ENCODE results near the gene RNF208. TPM values are rescaled to one million over a fixed set of nuclear protein-coding genes. Genes with fewer than 3 reads are reported as not detected.
A peak's percentile ranks its signal among the peaks of the same experiment; 100 is the strongest.

Gene RNF208
- polyA plus RNA-seq, 3 donors = 1.5 TPM; not detected in 2

DNA sequence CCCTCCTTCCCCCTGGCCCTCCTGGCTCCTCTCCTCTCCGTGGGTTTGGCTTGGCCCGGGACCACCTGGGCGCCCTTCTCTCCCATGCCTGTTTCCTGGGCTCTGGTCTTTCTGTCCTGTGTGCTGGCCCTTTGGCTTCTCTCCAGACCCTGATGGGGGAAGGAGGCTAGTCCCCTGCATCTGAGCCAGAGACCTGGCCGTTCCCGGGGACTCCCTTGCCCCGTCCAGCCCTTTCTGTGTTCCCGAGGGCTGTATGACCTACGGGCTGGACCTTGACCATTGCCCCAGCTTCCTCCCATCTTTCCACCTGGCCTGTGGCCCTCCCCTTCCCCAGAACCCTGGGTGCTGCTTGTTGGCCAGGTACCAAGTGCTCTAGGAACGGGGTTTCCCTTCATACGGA is 41.5 kb upstream of the RNF208 start:
- H4K20me1 ChIP-seq (ENCODE audit: insufficient read depth, low read length) = peaks cover 29% of the 10 kb centered on the region
- Mint-ChIP-seq H3K9me3 (peaks cover 0 to 5% (median 0%) of the 10 kb centered on the region in 7 donors), H3K4me3 (no peak overlapping the region), H3K27ac (peak overlapping the region in 2 of 7 donors; percentile 37 to 60), H3K27me3 (ENCODE audit: low read depth in 3 of 3) (no peaks in the 10 kb centered on the region), H3K36me3 (peaks cover 35 to 69% of the 10 kb centered on the region in 2 donors), H3K4me1 (peaks cover 15% of the 10 kb centered on the region)
- TF ChIP-seq CTCF (IDR thresholded peaks at IDR 0.05) = no peak
- peaks cover 41 to 55% of the 10 kb centered on the region in 2 donors for H3K36me3 ChIP-seq (replicated peaks in 1 of 2; ENCODE audit: control insufficient read depth in 1 of 2, insufficient read depth in 2 of 2, low read length in 2 of 2)
- H3K27me3 ChIP-seq (ENCODE audit: control insufficient read depth in 2 of 2, insufficient read depth in 2 of 2, low read length in 2 of 2) = no peaks in the 10 kb centered on the region
- no peak overlapping the region for H3K4me3 ChIP-seq (replicated peaks in 1 of 3; ENCODE audit: low read depth in 2 of 3, low read length in 3 of 3)
- intact Hi-C loops (cut with micrococcal nuclease) = no loop called here
- H3K4me1 ChIP-seq (ENCODE audit: control insufficient read depth in 1 of 2, insufficient read depth in 2 of 2, low read length in 2 of 2) = peaks cover 12 to 16% of the 10 kb centered on the region in 2 donors
- H3K9ac ChIP-seq (ENCODE audit: insufficient read depth, low read length, poor library complexity, severe bottlenecking) = no peak overlapping the region
- WGBS (ENCODE audit: insufficient coverage) = 98% methylated on average over 9 of the region's 10 CpGs
- no peaks in the 10 kb centered on the region for H3K9me3 ChIP-seq (replicated peaks in 1 of 2; ENCODE audit: control insufficient read depth in 1 of 2, insufficient read depth in 1 of 2, low read length in 2 of 2)
- no peak overlapping the region for H3K27ac ChIP-seq (ENCODE audit: low read depth in 1 of 2, low read length in 2 of 2)
- no peak for DNase-seq
- H3K4me2 ChIP-seq (replicated peaks; ENCODE audit: extremely low read depth, low read length, poor library complexity, severe bottlenecking) = no peak overlapping the region
- peaks cover 3% of the 10 kb centered on the region for H3K79me2 ChIP-seq (ENCODE audit: insufficient read depth, low read length)
- no peak overlapping the region for H2AFZ ChIP-seq (ENCODE audit: insufficient read depth, low read depth, low read length, poor library complexity, severe bottlenecking)

DNA sequence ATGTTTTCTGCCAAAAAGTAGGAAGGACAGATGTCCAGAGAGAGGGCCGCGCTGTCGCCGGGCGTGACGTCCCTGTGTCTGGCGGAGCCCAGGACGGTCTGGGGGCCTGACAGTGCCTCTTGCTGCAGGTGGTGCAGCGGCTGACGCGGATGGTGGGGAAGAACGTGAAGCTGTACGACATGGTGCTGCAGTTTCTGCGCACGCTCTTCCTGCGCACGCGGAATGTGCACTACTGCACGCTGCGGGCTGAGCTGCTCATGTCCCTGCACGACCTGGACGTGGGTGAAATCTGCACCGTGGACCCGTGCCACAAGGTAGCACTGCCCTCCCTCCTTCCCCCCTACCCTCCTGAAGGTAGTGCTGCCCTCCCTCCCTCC is 40.9 kb upstream of the RNF208 start:
- no peak for DNase-seq
- Histone ChIP-seq H3K4me1 (ENCODE audit: control insufficient read depth in 1 of 2, insufficient read depth in 2 of 2, low read length in 2 of 2) (peaks cover 6 to 10% of the 10 kb centered on the region in 2 donors), H3K9me3 (replicated peaks in 1 of 2; ENCODE audit: control insufficient read depth in 1 of 2, insufficient read depth in 1 of 2, low read length in 2 of 2) (no peaks in the 10 kb centered on the region), H3K36me3 (replicated peaks in 1 of 2; ENCODE audit: control insufficient read depth in 1 of 2, insufficient read depth in 2 of 2, low read length in 2 of 2) (peaks cover 42 to 60% of the 10 kb centered on the region in 2 donors), H2AFZ (ENCODE audit: insufficient read depth, low read depth, low read length, poor library complexity, severe bottlenecking) (no peak overlapping the region), H3K79me2 (ENCODE audit: insufficient read depth, low read length) (peaks cover 2% of the 10 kb centered on the region), H3K27ac (ENCODE audit: low read depth in 1 of 2, low read length in 2 of 2) (no peak overlapping the region), H3K9ac (ENCODE audit: insufficient read depth, low read length, poor library complexity, severe bottlenecking) (no peak overlapping the region), H4K20me1 (ENCODE audit: insufficient read depth, low read length) (peaks cover 25% of the 10 kb centered on the region), H3K4me2 (replicated peaks; ENCODE audit: extremely low read depth, low read length, poor library complexity, severe bottlenecking) (no peak overlapping the region), H3K27me3 (ENCODE audit: control insufficient read depth in 2 of 2, insufficient read depth in 2 of 2, low read length in 2 of 2) (no peaks in the 10 kb centered on the region), H3K4me3 (replicated peaks in 1 of 3; ENCODE audit: low read depth in 2 of 3, low read length in 3 of 3) (no peak overlapping the region)
- H3K27me3 Mint-ChIP-seq (ENCODE audit: low read depth in 3 of 3) = no peaks in the 10 kb centered on the region
- H3K9me3 Mint-ChIP-seq = peaks cover 0 to 5% (median 0%) of the 10 kb centered on the region in 7 donors
- no peak overlapping the region for H3K4me3 Mint-ChIP-seq
- intact Hi-C loops (cut with micrococcal nuclease) = no loop called here
- TF ChIP-seq CTCF (IDR thresholded peaks at IDR 0.05) = no peak
- WGBS (ENCODE audit: insufficient coverage) = 93% methylated on average over 21 of the region's 24 CpGs
- no peak overlapping the region for H3K27ac Mint-ChIP-seq
- peaks cover 9% of the 10 kb centered on the region for H3K4me1 Mint-ChIP-seq
- H3K36me3 Mint-ChIP-seq = peaks cover 36 to 73% of the 10 kb centered on the region in 2 donors
